ENCODE data around the gene CMBL. TPM values are rescaled to one million over a fixed set of nuclear protein-coding genes. Genes with fewer than 3 reads are reported as not detected.

Gene CMBL
- polyA plus RNA-seq, 3 donors: 0.39 to 5.4 TPM; not detected in 1

GRCh38 chr5:10320793-10321192 is 13.1 kb upstream of the CMBL start:
- Mint-ChIP-seq H3K9me3 (peaks cover 0 to 2% (median 0%) of the 10 kb centered on the region in 7 donors), H3K27ac (peak overlapping the region in 1 of 7 donors; percentile 1), H3K4me1 (peaks cover 14% of the 10 kb centered on the region), H3K4me3 (no peak overlapping the region), H3K27me3 (ENCODE audit: low read depth in 3 of 3) (peaks cover 0 to 4% (median 1%) of the 10 kb centered on the region in 3 donors), H3K36me3 (no peaks in the 10 kb centered on the region)
- H3K79me2 ChIP-seq (ENCODE audit: insufficient read depth, low read length): no peaks in the 10 kb centered on the region
- H3K27me3 ChIP-seq (ENCODE audit: control insufficient read depth in 2 of 2, insufficient read depth in 2 of 2, low read length in 2 of 2): no peaks in the 10 kb centered on the region
- no peak overlapping the region for H3K4me3 ChIP-seq (replicated peaks in 1 of 3; ENCODE audit: low read depth in 2 of 3, low read length in 3 of 3)
- H3K4me1 ChIP-seq (ENCODE audit: control insufficient read depth in 1 of 2, insufficient read depth in 2 of 2, low read length in 2 of 2): peaks cover 0 to 10% of the 10 kb centered on the region in 2 donors
- H4K20me1 ChIP-seq (ENCODE audit: insufficient read depth, low read length): no peaks in the 10 kb centered on the region
- no peak overlapping the region for H3K9ac ChIP-seq (ENCODE audit: insufficient read depth, low read length, poor library complexity, severe bottlenecking)
- H3K36me3 ChIP-seq (replicated peaks in 1 of 2; ENCODE audit: control insufficient read depth in 1 of 2, insufficient read depth in 2 of 2, low read length in 2 of 2): no peaks in the 10 kb centered on the region
- WGBS (ENCODE audit: insufficient coverage): 100% methylated on average over 3 of the region's 3 CpGs
- no peak for DNase-seq
- no peak overlapping the region for H3K27ac ChIP-seq (ENCODE audit: low read depth in 1 of 2, low read length in 2 of 2)
- no peak for TF ChIP-seq CTCF (IDR thresholded peaks at IDR 0.05)
- no peak overlapping the region for H2AFZ ChIP-seq (ENCODE audit: insufficient read depth, low read depth, low read length, poor library complexity, severe bottlenecking)
- no peak overlapping the region for H3K4me2 ChIP-seq (replicated peaks; ENCODE audit: extremely low read depth, low read length, poor library complexity, severe bottlenecking)
- intact Hi-C loops (cut with micrococcal nuclease): no loop called here
- H3K9me3 ChIP-seq (replicated peaks in 1 of 2; ENCODE audit: control insufficient read depth in 1 of 2, insufficient read depth in 1 of 2, low read length in 2 of 2): no peaks in the 10 kb centered on the region

- H3K36me3 ChIP-seq (replicated peaks in 1 of 2; ENCODE audit: control insufficient read depth in 1 of 2, insufficient read depth in 2 of 2, low read length in 2 of 2): no peaks in the 10 kb centered on the region
- DNase-seq: no peak
- H3K4me2 ChIP-seq (replicated peaks; ENCODE audit: extremely low read depth, low read length, poor library complexity, severe bottlenecking): no peak overlapping the region
- no peak overlapping the region for H2AFZ ChIP-seq (ENCODE audit: insufficient read depth, low read depth, low read length, poor library complexity, severe bottlenecking)
- Mint-ChIP-seq H3K4me3 (no peak overlapping the region), H3K27me3 (ENCODE audit: low read depth in 3 of 3) (peaks cover 0 to 4% (median 0%) of the 10 kb centered on the region in 3 donors), H3K36me3 (no peaks in the 10 kb centered on the region), H3K9me3 (peaks cover 0 to 2% (median 0%) of the 10 kb centered on the region in 7 donors), H3K4me1 (peaks cover 6% of the 10 kb centered on the region), H3K27ac (no peak overlapping the region)
- H3K4me3 ChIP-seq (replicated peaks in 1 of 3; ENCODE audit: low read depth in 2 of 3, low read length in 3 of 3): no peak overlapping the region
- 91% methylated on average over 6 of the region's 11 CpGs for WGBS (ENCODE audit: insufficient coverage)
- H3K27me3 ChIP-seq (ENCODE audit: control insufficient read depth in 2 of 2, insufficient read depth in 2 of 2, low read length in 2 of 2): no peaks in the 10 kb centered on the region
- no peaks in the 10 kb centered on the region for H3K9me3 ChIP-seq (replicated peaks in 1 of 2; ENCODE audit: control insufficient read depth in 1 of 2, insufficient read depth in 1 of 2, low read length in 2 of 2)
- intact Hi-C loops (cut with micrococcal nuclease): no loop called here
- H3K4me1 ChIP-seq (ENCODE audit: control insufficient read depth in 1 of 2, insufficient read depth in 2 of 2, low read length in 2 of 2): peaks cover 0 to 2% of the 10 kb centered on the region in 2 donors
- no peaks in the 10 kb centered on the region for H3K79me2 ChIP-seq (ENCODE audit: insufficient read depth, low read length)
- TF ChIP-seq CTCF (IDR thresholded peaks at IDR 0.05): no peak
- H4K20me1 ChIP-seq (ENCODE audit: insufficient read depth, low read length): no peaks in the 10 kb centered on the region
- no peak overlapping the region for H3K9ac ChIP-seq (ENCODE audit: insufficient read depth, low read length, poor library complexity, severe bottlenecking)
- no peak overlapping the region for H3K27ac ChIP-seq (ENCODE audit: low read depth in 1 of 2, low read length in 2 of 2)
Observed at GRCh38 chr5:10319202-10319851, 11.6 kb upstream of the CMBL start.
